Measurements from ENCODE around the gene SEC24D. TPM values are rescaled to one million over a fixed set of nuclear protein-coding genes. Genes with fewer than 3 reads are reported as not detected.

Gene SEC24D
- total RNA-seq, 5 donors from 2014 or later (not counting 1 experiment from before 2014, with no cell fraction given) = 17.0 to 32.3 (median 21.7) TPM

GRCh38 chr4:118683513-118683912 is 152.4 kb downstream of the SEC24D start:
- Histone ChIP-seq H3K27ac (ENCODE audit: low read length) (no peak overlapping the region), H3K27me3 (replicated peaks in 1 of 2; ENCODE audit: control insufficient read depth in 2 of 2, extremely low read depth in 1 of 2, insufficient read depth in 2 of 2, low read length in 1 of 2) (no peaks in the 10 kb centered on the region), H3K4me1 (ENCODE audit: control insufficient read depth in 1 of 2, extremely low read depth in 1 of 2, insufficient read depth in 2 of 2, low read length in 2 of 2) (peaks cover 3 to 19% of the 10 kb centered on the region in 2 experiments), H3K4me3 (ENCODE audit: control insufficient read depth in 1 of 2, extremely low read depth in 1 of 2, low read length in 1 of 2) (no peak overlapping the region), H3K9me3 (no peaks in the 10 kb centered on the region), H3K36me3 (ENCODE audit: control insufficient read depth in 2 of 2, extremely low read depth in 1 of 2, insufficient read depth in 1 of 2, low read length in 1 of 2) (peaks cover 0 to 8% of the 10 kb centered on the region in 2 donors)
- CTCF ChIA-PET = no interaction called here
- Mint-ChIP-seq H3K27me3 (peaks cover 0 to 1% of the 10 kb centered on the region in 2 donors), H3K27ac (no peak overlapping the region), H3K36me3 (peaks cover 5% of the 10 kb centered on the region), H3K9me3 (no peaks in the 10 kb centered on the region), H3K4me3 (no peak overlapping the region), H3K4me1 (peaks cover 32 to 37% (median 35%) of the 10 kb centered on the region in 3 donors)
- no peak for ATAC-seq (replicated peaks in 1 of 4)
- no CpG with 5 or more reads among the region's 2 CpGs for WGBS (ENCODE audit: insufficient coverage)
- POLR2A ChIA-PET = no interaction called here
- no peak for DNase-seq

- H3K4me1 Mint-ChIP-seq = peaks cover 32 to 37% (median 34%) of the 10 kb centered on the region in 3 donors
- peaks cover 5% of the 10 kb centered on the region for H3K36me3 Mint-ChIP-seq
- DNase-seq (peak in 2 of 35 experiments; percentile 1 to 13), ATAC-seq (replicated peaks in 1 of 4) (no peak)
- no CpG with 5 or more reads among the region's 1 CpG for WGBS (ENCODE audit: insufficient coverage)
- no peak overlapping the region for H3K27ac Mint-ChIP-seq
- no peaks in the 10 kb centered on the region for H3K9me3 ChIP-seq
- CTCF ChIA-PET = no interaction called here
- no peaks in the 10 kb centered on the region for H3K27me3 ChIP-seq (replicated peaks in 1 of 2; ENCODE audit: control insufficient read depth in 2 of 2, extremely low read depth in 1 of 2, insufficient read depth in 2 of 2, low read length in 1 of 2)
- no peak overlapping the region for H3K4me3 Mint-ChIP-seq
- no peak overlapping the region for H3K4me3 ChIP-seq (ENCODE audit: control insufficient read depth in 1 of 2, extremely low read depth in 1 of 2, low read length in 1 of 2)
- no peaks in the 10 kb centered on the region for H3K9me3 Mint-ChIP-seq
- H3K27me3 Mint-ChIP-seq = peaks cover 0 to 1% of the 10 kb centered on the region in 2 donors
- no peak overlapping the region for H3K27ac ChIP-seq (ENCODE audit: low read length)
- peaks cover 3 to 19% of the 10 kb centered on the region in 2 experiments for H3K4me1 ChIP-seq (ENCODE audit: control insufficient read depth in 1 of 2, extremely low read depth in 1 of 2, insufficient read depth in 2 of 2, low read length in 2 of 2)
- H3K36me3 ChIP-seq (ENCODE audit: control insufficient read depth in 2 of 2, extremely low read depth in 1 of 2, insufficient read depth in 1 of 2, low read length in 1 of 2) = peaks cover 0 to 4% of the 10 kb centered on the region in 2 donors
- POLR2A ChIA-PET = interaction anchor here in 1 of 2 donors (0.5 kb wide), 1 partner anchor 9 kb away, joined by 3 read pairs; no protein-coding TSS in a partner anchor
Measured at GRCh38 chr4:118682928-118683327, 153.0 kb downstream of the SEC24D start.

- Histone ChIP-seq H3K9me3 (no peaks in the 10 kb centered on the region), H3K27ac (ENCODE audit: low read length) (no peak overlapping the region), H3K4me3 (ENCODE audit: control insufficient read depth in 1 of 2, extremely low read depth in 1 of 2, low read length in 1 of 2) (no peak overlapping the region), H3K27me3 (replicated peaks in 1 of 2; ENCODE audit: control insufficient read depth in 2 of 2, extremely low read depth in 1 of 2, insufficient read depth in 2 of 2, low read length in 1 of 2) (no peaks in the 10 kb centered on the region), H3K4me1 (ENCODE audit: control insufficient read depth in 1 of 2, extremely low read depth in 1 of 2, insufficient read depth in 2 of 2, low read length in 2 of 2) (peaks cover 0 to 4% of the 10 kb centered on the region in 2 experiments), H3K36me3 (ENCODE audit: control insufficient read depth in 2 of 2, extremely low read depth in 1 of 2, insufficient read depth in 1 of 2, low read length in 1 of 2) (no peaks in the 10 kb centered on the region)
- no peak overlapping the region for H3K27ac Mint-ChIP-seq
- no peak for ATAC-seq (replicated peaks in 1 of 4)
- H3K36me3 Mint-ChIP-seq = no peaks in the 10 kb centered on the region
- no peaks in the 10 kb centered on the region for H3K9me3 Mint-ChIP-seq
- DNase-seq = no peak
- H3K27me3 Mint-ChIP-seq = peaks cover 0 to 1% of the 10 kb centered on the region in 2 donors
- H3K4me1 Mint-ChIP-seq = peaks cover 13 to 20% (median 13%) of the 10 kb centered on the region in 3 donors
- no CpG with 5 or more reads among the region's 1 CpG for WGBS (ENCODE audit: insufficient coverage)
- CTCF ChIA-PET = no interaction called here
- no peak overlapping the region for H3K4me3 Mint-ChIP-seq
- POLR2A ChIA-PET = no interaction called here
Measured at GRCh38 chr4:118680808-118681207, 155.1 kb downstream of the SEC24D start.

- CTCF ChIA-PET = interaction anchor here in 1 of 2 donors (0.5 kb wide), 1 partner anchor 948 kb away, joined by 3 read pairs; no protein-coding TSS in a partner anchor
- no peaks in the 10 kb centered on the region for H3K9me3 Mint-ChIP-seq
Measured at GRCh38 chr4:118676128-118676527, 159.8 kb downstream of the SEC24D start.

More at GRCh38 chr4:118676128-118676527, 159.8 kb downstream of the SEC24D start:
- H3K36me3 ChIP-seq (ENCODE audit: control insufficient read depth in 2 of 2, extremely low read depth in 1 of 2, insufficient read depth in 1 of 2, low read length in 1 of 2) = no peaks in the 10 kb centered on the region
- Mint-ChIP-seq H3K36me3 (peaks cover 4% of the 10 kb centered on the region), H3K4me1 (no peaks in the 10 kb centered on the region), H3K27me3 (no peaks in the 10 kb centered on the region), H3K27ac (no peak overlapping the region), H3K4me3 (no peak overlapping the region)
- H3K27ac ChIP-seq (ENCODE audit: low read length) = no peak overlapping the region
- no peak for DNase-seq
- H3K27me3 ChIP-seq (replicated peaks in 1 of 2; ENCODE audit: control insufficient read depth in 2 of 2, extremely low read depth in 1 of 2, insufficient read depth in 2 of 2, low read length in 1 of 2) = no peaks in the 10 kb centered on the region
- H3K4me1 ChIP-seq (ENCODE audit: control insufficient read depth in 1 of 2, extremely low read depth in 1 of 2, insufficient read depth in 2 of 2, low read length in 2 of 2) = no peaks in the 10 kb centered on the region
- no peak overlapping the region for H3K4me3 ChIP-seq (ENCODE audit: control insufficient read depth in 1 of 2, extremely low read depth in 1 of 2, low read length in 1 of 2)
- no peak for ATAC-seq (replicated peaks in 1 of 4)
- POLR2A ChIA-PET = no interaction called here
- WGBS (ENCODE audit: insufficient coverage) = no CpG with 5 or more reads among the region's 2 CpGs
- H3K9me3 ChIP-seq = no peaks in the 10 kb centered on the region

Other genes starting within 250 kb of the SEC24D start
- gene METTL14, start 150.7 kb downstream of the SEC24D start, total RNA-seq = 10 to 100 TPM; 39.4 to 53.8 (median 48.9) TPM
- gene SYNPO2, start 52.7 kb upstream of the SEC24D start, total RNA-seq = 1 to 10 TPM in 3 of 5 donors, under 1 TPM in 2; 0.21 to 1.6 (median 1.2) TPM

All from T-cell (primary cell).